OCI-LY7 (cell line): Measurements from ENCODE around the gene HINFP.

Experiments
- CTCF ChIP-seq: fragments of 200-600 bp; sonication (generic); conservative IDR thresholded peaks from 2 replicates; pipeline ENCODE4 v1.5.1; 2014; ENCODE audit warnings: mild to moderate bottlenecking, antibody characterized with exemption, low read length, moderate library complexity, mixed read lengths
- EZH2phosphoT487 ChIP-seq: fragments of 200-600 bp; sonication (generic); IDR thresholded peaks from 2 replicates; pipeline ENCODE4 v1.6.1; 2018; ENCODE audit warnings: low read depth, borderline replicate concordance, mild to moderate bottlenecking, mixed run types, antibody characterized with exemption, low read length, moderate library complexity, mixed read lengths

GRCh38 chr11:119161871-119162270 lies 40.5 kb downstream of the HINFP start:
- TF ChIP-seq CTCF (no peak), EZH2phosphoT487 (no peak)
